NCI-H1436 treated with DMSO at 0.1 percent for 48 hours (cell line): Measurements from ENCODE around the gene NOPCHAP1.

Experiments
- DNase-seq: peaks from one replicate; lab custom pipeline; 2025; lab: John Stamatoyannopoulos, UW

NOPCHAP1 gene

DNA sequence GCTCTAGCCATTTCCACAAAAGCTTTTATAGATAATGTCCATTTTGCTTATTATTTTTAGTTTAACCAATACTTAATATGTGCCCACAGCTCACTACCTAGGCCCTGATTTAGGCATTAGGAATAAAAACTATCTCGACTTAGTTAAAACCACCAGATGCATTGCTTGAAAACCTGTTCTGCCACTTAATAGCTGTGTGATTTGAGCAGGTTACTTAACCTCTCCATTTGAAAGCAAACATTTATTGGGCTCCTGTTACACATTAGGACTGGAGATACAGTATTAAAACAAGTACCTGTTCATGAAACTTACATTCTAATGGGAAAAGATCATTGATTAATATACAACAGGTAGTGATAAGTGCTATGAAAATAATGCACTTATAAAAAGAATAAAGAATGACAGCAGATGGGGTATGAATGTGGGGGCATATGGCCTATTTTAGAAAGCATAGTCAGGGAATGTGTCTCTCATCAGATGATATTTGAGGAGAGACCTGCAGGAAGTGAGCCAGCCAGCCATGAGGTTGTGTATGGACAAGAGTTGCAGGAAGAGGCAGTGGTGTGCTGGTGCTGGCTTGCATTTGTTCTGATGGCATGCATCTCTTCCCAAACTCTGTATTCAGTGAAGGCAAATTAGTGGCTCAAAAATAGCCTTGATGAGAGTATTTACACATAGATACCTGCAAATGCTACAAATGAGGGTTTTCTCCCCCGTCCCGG, 34.3 kb downstream of the NOPCHAP1 start:
- DNase-seq = no peak

DNA sequence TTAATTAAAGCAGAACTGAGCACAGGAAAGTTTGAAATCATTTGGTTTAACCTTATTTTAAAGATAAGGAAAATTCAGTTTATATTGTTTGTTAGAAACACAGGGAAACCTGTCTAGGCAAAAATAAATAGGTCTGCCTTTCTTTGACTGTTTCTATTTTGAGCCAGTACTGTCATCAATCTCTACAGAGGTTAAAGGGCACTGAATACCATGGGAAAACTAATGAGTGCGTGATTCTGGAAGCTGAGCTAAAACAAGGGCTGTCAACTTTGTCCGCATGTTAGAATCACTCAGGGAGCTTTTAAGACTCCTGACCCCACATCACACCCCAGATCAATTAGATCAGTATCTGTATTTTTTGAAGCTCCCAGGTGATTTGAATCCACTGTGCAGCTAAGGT, 38.8 kb downstream of the NOPCHAP1 start:
- no peak for DNase-seq

DNA sequence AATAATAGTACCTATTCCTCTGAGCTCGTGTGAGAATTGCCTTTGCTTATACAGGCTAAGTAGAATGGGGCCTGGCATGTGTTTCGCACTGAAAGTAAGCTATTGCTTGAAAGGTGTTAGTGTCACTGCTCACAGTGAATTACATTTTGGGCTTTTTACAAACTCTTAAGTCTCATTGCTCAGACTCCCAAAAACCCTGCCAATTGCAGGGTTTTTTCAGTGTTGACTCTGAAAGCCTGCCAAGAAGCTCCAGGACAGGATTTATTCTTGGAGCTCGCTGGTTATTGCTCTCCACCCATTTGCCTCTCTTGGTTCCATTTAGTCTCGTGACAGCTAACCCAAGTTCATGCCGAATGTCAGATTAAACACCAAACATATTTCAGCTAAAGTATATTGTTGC, 39.8 kb downstream of the NOPCHAP1 start:
- DNase-seq = no peak

DNA sequence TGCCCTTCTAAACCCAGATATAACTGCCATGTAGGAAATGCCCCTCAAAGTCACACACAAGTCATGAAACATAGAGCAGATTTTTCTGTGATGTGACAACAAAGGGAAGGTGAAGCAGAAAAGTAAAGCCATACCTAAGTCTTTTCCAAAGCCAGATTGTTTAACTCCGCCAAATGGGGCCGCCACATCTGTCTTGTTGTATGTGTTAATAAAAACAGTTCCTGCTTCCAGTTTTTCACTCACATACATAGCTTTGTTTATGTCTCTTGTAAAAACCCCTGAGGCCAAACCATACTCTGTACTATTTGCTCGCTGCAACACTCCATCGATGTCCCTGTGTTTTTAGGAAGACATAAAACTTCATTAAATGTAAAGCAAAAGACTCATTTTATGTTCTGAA, 40.3 kb downstream of the NOPCHAP1 start:
- no peak for DNase-seq

- no peak for DNase-seq
Measured at GRCh38 chr12:105030820-105031807, 45.0 kb downstream of the NOPCHAP1 start.

DNA sequence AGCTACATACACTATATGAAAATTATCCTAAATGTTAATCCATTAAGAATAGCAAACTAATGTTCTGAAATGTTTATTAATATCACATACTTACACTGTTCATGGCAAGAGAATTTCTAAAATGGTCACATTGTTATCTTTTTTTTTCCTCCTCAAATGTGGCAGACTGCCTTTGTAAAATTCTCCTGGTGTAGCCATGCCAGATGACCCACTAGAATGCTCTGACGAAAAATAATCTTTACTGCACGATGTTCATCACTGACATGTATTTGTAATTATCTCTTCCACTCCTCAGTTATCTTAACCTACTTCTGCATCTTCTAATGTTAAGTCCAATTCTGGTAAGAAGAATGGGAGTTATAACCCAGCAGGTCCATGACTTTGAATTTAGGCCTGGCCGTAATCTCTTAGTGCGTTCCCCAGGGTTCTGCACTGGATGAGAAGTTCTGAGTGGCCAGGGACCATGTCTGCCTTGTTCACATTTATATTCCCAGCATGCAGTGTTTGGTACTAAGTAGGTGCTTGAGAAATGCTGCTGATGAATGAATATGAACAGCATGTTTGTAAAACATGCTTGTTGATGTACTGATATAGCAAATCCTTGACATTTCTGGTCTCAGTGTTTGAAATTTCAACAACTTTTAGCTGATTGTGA, 46.7 kb downstream of the NOPCHAP1 start:
- no peak for DNase-seq

GRCh38 chr12:105033851-105034250, 47.7 kb downstream of the NOPCHAP1 start:
- DNase-seq = no peak
